ENCODE measurements around the gene SEMA4A. TPM values are rescaled to one million over a fixed set of nuclear protein-coding genes. Genes with fewer than 3 reads are reported as not detected.

The SEMA4A gene
- total and polyA plus RNA-seq, 9 of the 15 experiments (the other 6 are each of a cell fraction or from before 2014, with no cell fraction given): 0.04 to 1.7 (median 0.45) TPM

DNA sequence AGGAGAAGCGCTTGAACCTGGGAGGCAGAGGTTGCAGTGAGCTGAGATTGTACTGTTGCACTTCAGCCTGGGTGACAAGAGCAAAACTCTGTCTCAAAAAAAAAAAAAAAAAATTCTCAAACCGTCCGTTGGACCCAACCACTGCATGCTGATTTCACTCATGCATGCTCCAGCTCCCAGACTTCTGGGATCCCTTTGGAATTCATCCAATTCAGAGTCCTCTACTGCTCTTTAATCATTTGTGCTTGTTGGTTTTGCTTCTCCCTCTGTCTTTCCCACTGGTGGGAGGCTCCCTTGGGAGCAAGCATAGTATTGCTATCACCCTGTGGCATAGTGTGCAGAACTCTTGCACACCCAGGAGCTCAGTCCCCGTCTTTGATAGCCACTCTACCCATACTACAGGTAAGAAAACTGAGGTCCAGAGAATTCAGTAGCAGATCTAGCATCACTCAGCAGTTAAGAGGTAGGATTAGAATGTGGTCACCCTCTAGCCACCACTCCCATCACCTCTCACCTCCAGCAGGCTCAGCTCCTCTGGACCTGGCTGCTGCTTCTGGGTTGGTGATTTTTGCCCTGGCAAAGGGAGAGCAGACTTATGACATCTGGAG lies 41.9 kb upstream of the SEMA4A start:
- no TSS peak for BruUV-seq (replicated peaks)
- H3K9ac ChIP-seq (ENCODE audit: insufficient read depth in 1 of 2, low read depth in 2 of 2, low read length in 2 of 2): no peak overlapping the region
- H3K27ac ChIP-seq (ENCODE audit: extremely low read depth, low read depth, low read length): no peak overlapping the region
- H3K4me2 ChIP-seq (ENCODE audit: insufficient read depth, low read length): no peak overlapping the region
- no peaks in the 10 kb centered on the region; the same call in 1 of the 2 replicates for H4K20me1 ChIP-seq (replicated peaks; ENCODE audit: control insufficient read depth, insufficient read depth, low read length)
- H3K9me1 ChIP-seq (ENCODE audit: control insufficient read depth, insufficient read depth, low read length): no peaks in the 10 kb centered on the region
- POLR2A ChIA-PET: interaction anchor here (0.7 to 3.4 kb wide), 4 partner anchors 8 to 12 kb away, joined by 3 to 25 read pairs (median 4); no protein-coding TSS in a partner anchor
- FAIRE-seq: no peak
- H3K79me2 ChIP-seq (ENCODE audit: control insufficient read depth, insufficient read depth, low read length): peaks cover 20% of the 10 kb centered on the region
- 0 out of 2 replicates have a peak, but pooled peaks have one; percentile 36 for TF ChIP-seq SMARCA5 (IDR thresholded peaks at IDR 0.05)
- no peak for TF ChIP-seq KLF6 (CRISPR knock-in tag; IDR thresholded peaks at IDR 0.05; ENCODE audit: borderline replicate concordance)
- no peak for TF ChIP-seq YBX1 (IDR thresholded peaks at IDR 0.05)
- TF ChIP-seq NUFIP1 (IDR thresholded peaks at IDR 0.05; ENCODE audit: partially characterized antibody): no peak
- peak; percentile 75; the same call in 1 of the 2 replicates for TF ChIP-seq HDAC2 (IDR thresholded peaks at IDR 0.05)
- peak; percentile 31; the same call in 1 of the 2 replicates for TF ChIP-seq NFIC (IDR thresholded peaks at IDR 0.05)
- TF ChIP-seq KDM1A (IDR thresholded peaks at IDR 0.05): peak; percentile 79 to 87
- TF ChIP-seq ADNP (tag; IDR thresholded peaks at IDR 0.05): peak; percentile 77
- no peak for TF ChIP-seq ZBED1 (IDR thresholded peaks at IDR 0.05)
- TF ChIP-seq ZNF79 (CRISPR knock-in tag; IDR thresholded peaks at IDR 0.05; ENCODE audit: low read depth): no peak
- peak; percentile 22 for TF ChIP-seq CHD4 (IDR thresholded peaks at IDR 0.05; ENCODE audit: insufficient read depth, insufficient replicate concordance, low read depth, low read length, poor library complexity, severe bottlenecking)
- TF ChIP-seq RBM25 (IDR thresholded peaks at IDR 0.05; ENCODE audit: low read depth, low read length, severe bottlenecking): peak; percentile 91
- peak in 1 of 2 experiments; percentile 41; a peak in 1 of 4 replicates for TF ChIP-seq RCOR1 (IDR thresholded peaks at IDR 0.05; ENCODE audit: borderline replicate concordance in 1 of 2, low read depth in 2 of 2, low read length in 2 of 2)
- no peak for TF ChIP-seq ELF4 (CRISPR knock-in tag; IDR thresholded peaks at IDR 0.05)
- TF ChIP-seq BCOR (IDR thresholded peaks at IDR 0.05): peak; percentile 89
- DNase-seq (ENCODE audit: extremely low read depth in 1 of 4, low spot score in 3 of 4): no peak
- no peak for ATAC-seq
- intact Hi-C loops (cut with micrococcal nuclease): loop anchor here (5.0 kb wide), 1 partner anchor 396 kb away; no protein-coding TSS in a partner anchor
- no peak overlapping the region for H2AFZ ChIP-seq (ENCODE audit: low read depth, low read length)
- WGBS (ENCODE audit: insufficient coverage, low coverage, missing lambda C conversion rate): 42% methylated on average over 4 of the region's 4 CpGs
- H3K4me3 ChIP-seq: no peak overlapping the region
- peaks cover 21 to 34% of the 10 kb centered on the region in 2 experiments for H3K4me1 ChIP-seq (replicated peaks in 1 of 2; ENCODE audit: control insufficient read depth in 2 of 2, insufficient read depth in 2 of 2, low read length in 2 of 2)
- no peaks in the 10 kb centered on the region for H3K9me3 ChIP-seq (replicated peaks; ENCODE audit: control insufficient read depth, insufficient read depth, low read depth, low read length)
- in situ Hi-C loops (cut with MboI): no loop called here
- H3K27me3 ChIP-seq (ENCODE audit: control insufficient read depth in 2 of 2, insufficient read depth in 2 of 2, low read length in 2 of 2): no peaks in the 10 kb centered on the region
- CTCF ChIA-PET (ENCODE audit: low intra/inter-chr PET ratio): no interaction called here
- no peaks in the 10 kb centered on the region for H3K36me3 ChIP-seq (ENCODE audit: control insufficient read depth, insufficient read depth, low read length)
